Mesenteric fat pad (tissue), 1 donor: ENCODE data around the gene COA5. TPM values are rescaled to one million over a fixed set of nuclear protein-coding genes. Genes with fewer than 3 reads are reported as not detected.
A peak's percentile ranks its signal among the peaks of the same experiment; 100 is the strongest.

Source experiments
- DNase-seq: peaks from one replicate; pipeline ENCODE4 v3.0.0-alpha.2; 2020; ENCODE audit warnings: low spot score
- total RNA-seq: library from RNA; stranded (reverse); fragmentation: NEBNext Ultra II Directional; extraction: Animal tissue kit (Norgen Biotek cat#: 25700); gene quantifications from one replicate; pipeline ENCODE4 v1.2.1, GENCODE V29; 2021
- donor health status: DM: yes; HTN: yes; CAD: no.

Gene COA5
- total RNA-seq, 1 donor from 2014 or later: 18.0 TPM

DNA sequence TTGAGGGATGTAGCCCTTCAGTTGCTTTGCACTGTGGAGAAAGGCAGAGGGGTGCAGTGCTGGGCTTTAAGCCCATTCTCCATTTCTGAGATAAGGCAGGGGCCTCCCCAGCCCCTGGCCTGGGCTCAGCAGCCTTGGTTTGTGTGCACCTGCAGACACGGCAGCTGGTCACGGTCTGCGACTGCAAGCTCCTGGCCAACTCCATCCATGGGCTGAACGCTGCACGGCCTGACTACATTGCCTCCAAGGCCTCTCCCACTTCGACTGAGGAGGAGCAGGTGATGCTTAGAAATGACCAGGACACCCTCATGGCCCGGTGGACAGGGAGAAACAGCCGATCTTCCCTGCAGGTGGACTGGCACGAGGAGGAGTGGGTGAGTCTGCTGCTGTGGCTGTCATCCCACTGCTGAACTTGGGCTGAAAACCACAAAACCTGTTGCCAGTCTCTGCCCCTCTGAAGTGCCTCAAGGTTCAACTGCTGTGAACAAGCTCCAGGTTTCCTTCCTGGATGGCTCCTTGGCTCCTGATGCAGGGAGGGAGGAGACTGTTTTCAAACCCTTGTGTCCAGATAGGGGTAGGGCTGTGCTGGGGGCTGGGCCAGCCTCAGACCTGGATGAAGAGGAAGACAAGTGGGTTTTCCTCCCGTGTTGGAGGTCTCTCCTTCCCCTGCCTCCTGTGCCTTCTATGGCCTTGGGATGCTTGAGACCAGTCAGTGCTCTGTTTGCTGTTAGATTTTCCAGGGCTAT, 54.0 kb downstream of the COA5 start:
- peak; percentile 87 for DNase-seq

DNA sequence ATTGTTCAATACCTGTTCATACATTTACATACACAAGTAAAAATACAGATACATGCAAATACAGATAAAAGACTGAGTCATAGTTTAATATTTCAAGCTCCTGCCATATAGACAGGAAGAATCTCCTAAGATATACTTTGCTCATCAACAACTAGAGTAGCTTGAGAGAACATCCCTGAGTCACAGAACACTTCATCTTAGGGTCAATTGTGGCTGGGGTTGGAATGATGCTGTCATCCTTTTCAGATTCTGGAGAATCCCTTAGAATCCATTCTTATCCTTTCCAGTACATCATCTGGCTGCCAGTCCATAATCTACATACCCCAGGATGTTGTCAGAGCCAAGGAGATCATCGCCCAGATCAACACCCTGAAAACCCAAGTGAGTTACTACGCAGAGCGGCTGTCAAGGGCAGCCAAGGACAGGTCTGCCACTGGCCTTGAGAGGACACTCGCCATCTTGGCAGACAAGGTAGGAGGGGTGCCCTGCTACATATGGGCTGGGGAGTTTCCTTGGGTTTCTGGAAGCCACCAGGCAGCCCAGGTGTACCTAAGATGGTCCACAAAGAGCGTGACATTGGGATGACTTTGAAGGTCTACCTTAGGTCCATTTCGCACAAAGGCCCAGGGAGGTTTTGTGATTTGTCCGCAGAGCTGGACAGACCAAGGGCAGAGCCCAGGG, 55.7 kb downstream of the COA5 start:
- peak; percentile 82 for DNase-seq

DNA sequence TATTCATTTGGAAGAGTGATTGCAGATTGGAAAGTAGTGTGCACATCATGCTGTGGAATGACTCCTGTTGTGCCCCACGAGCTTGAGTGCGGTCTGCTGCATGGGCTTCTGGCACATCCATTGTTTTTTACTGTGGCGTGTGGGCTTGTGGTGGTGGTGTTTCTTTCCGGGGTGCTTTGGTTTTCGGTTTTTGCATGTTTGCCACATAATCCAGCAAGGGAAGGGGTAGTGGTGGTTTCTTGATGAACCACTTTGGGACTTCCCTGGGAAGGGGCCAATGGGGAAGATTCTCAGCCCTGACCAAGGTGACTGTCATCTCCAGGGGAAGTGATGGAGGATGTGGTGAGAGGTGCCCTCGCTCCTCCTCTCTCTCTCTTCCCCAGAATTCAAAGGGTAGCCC, 57.0 kb downstream of the COA5 start:
- DNase-seq: no peak

DNA sequence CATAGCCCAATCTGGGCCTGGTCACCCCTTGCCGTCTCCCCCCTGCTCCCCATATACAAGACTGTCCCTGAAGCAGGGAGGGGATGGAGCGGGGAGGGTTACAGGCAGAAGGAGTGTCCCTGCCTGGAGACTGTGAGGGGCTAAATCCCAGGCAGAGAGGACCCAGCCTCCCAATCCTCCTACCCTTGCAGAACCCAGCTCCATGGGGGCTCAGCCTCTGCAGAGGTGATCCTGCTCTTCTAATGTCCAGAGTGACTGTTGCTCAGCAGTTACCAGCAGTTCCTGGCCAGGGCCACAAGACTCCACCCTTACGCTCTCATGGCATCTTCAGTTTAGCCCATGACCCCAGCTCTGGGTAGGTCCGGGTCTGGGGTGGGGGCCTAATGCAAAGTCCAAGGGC, 58.1 kb downstream of the COA5 start:
- peak; percentile 83 for DNase-seq

Other genes with a start within 250 kb of the COA5 start
- 30.3 TPM for gene INPP4A, start 163.7 kb downstream of the COA5 start, total RNA-seq
- 46.6 TPM for gene UNC50, start 77 bp upstream of the COA5 start, total RNA-seq
- gene MGAT4A, start 122.6 kb upstream of the COA5 start, total RNA-seq: 50.6 TPM